ENCODE measurements around the gene IGSF9. TPM values are rescaled to one million over a fixed set of nuclear protein-coding genes. Genes with fewer than 3 reads are reported as not detected.
"Not testable (repeated sequence)": the region's sequence is repeated elsewhere in the genome, so short reads cannot be mapped to it uniquely, and the experiment has no call there.

IGSF9 gene
- total RNA-seq, 1 experiment from 2014 or later, result not detected

- H3K4me3 ChIP-seq, result no peak within 1 kb of the TSS
- DNase-seq, result no peak
- no peaks in the 10 kb centered on the region for H3K27me3 ChIP-seq
- peaks cover 6% of the 10 kb centered on the region for H3K9me3 ChIP-seq
- H3K36me3 ChIP-seq, result no peaks in the 10 kb centered on the region
Observed at GRCh38 chr1:159900086-159900680, 45.2 kb downstream of the IGSF9 start, which contains the start of gene CFAP45. Gene CFAP45, minus strand, starts transcription at chr1:159900165. Its CDS starts 67 bp downstream, at chr1:159900098.

DNA sequence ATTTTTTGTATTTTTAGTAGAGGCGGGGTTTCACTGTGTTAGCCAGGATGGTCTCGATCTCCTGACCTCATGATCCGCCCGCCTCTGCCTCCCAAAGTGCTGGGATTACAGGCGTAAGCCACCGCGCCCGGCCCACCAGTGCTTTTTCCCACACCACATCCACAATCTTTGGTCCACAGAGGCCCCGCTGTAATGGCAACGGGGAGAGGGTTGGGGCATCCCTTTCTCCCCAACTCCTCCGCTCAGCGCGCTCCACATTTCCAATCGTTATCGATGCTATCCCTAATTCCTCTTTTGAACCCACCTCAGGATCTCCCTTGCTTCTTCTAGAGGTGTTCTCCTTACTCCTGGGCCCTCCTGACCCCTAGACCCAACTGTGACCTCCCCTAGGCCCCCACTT lies 45.8 kb downstream of the IGSF9 start:
- H3K27me3 ChIP-seq, DNase-seq, H3K36me3 ChIP-seq, H3K4me3 ChIP-seq, H3K9me3 ChIP-seq: not testable (repeated sequence)

DNA sequence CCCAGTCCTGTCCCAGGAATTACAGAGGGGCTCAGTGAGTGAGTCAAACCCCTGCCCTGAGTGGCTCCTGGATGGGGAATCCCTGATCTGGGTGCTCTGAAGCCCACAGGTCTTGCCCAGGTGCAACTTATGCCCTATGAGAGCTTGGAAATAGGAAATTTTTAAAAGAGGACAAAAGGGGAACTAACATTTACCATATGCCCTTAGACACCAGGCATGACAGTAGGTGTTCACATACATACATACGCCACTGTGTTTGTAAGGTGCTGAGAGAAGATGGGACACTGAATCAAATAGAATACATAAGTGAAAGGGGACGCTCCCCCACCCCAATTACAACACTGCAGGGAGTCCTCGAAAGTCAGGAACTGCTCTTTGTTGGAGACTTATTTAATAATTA lies 46.9 kb downstream of the IGSF9 start:
- Histone ChIP-seq H3K36me3 (no peaks in the 10 kb centered on the region), H3K4me3 (no peak overlapping the region), H3K9me3 (peaks cover under 1% of the 10 kb centered on the region), H3K27me3 (no peaks in the 10 kb centered on the region)
- DNase-seq, result no peak

- H3K36me3 ChIP-seq, result no peaks in the 10 kb centered on the region
- H3K27me3 ChIP-seq, result no peaks in the 10 kb centered on the region
- no peaks in the 10 kb centered on the region for H3K9me3 ChIP-seq
- H3K4me3 ChIP-seq, result no peak overlapping the region
- no peak for DNase-seq
Observed at GRCh38 chr1:159897962-159898361, 47.5 kb downstream of the IGSF9 start.

- DNase-seq, result no peak
- Histone ChIP-seq H3K27me3 (no peaks in the 10 kb centered on the region), H3K9me3 (no peaks in the 10 kb centered on the region), H3K36me3 (no peaks in the 10 kb centered on the region), H3K4me3 (no peak overlapping the region)
Observed at GRCh38 chr1:159896546-159896930, 48.9 kb downstream of the IGSF9 start.

DNA sequence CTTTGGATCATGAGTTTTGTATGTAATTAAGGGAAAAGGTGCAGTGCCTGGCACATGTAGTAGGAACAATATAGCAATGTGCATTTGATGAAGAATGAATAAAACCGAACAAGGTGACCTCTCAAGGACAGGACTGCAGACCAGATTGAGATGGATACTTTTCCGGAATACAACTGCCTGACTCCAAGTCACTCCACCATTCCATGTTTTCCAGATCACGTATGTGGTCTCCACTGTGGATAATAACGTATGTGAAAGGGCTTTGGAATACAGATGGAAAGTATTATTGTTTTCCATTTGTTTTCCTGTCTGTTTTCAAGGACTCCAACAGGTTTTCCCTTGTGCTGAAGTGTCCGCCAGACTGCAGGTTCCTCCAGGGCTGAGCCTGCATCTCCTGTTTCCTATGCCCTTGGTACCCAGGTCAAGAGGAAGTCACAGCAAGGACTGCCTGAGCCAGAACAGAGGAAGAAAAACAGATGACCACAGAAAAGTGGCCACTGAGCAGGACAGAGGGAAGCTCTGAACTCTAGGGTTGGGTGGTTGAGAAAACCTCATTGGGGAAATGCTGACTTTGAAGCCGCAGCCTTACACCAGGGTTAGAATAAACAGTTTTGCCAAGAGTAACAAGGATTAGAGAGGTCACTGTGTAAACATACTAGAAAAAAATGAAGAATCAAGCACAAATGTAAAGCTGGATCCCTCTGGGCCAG lies 49.4 kb downstream of the IGSF9 start:
- Histone ChIP-seq H3K36me3 (no peaks in the 10 kb centered on the region), H3K9me3 (no peaks in the 10 kb centered on the region), H3K27me3 (no peaks in the 10 kb centered on the region), H3K4me3 (no peak overlapping the region)
- no peak for DNase-seq

DNA sequence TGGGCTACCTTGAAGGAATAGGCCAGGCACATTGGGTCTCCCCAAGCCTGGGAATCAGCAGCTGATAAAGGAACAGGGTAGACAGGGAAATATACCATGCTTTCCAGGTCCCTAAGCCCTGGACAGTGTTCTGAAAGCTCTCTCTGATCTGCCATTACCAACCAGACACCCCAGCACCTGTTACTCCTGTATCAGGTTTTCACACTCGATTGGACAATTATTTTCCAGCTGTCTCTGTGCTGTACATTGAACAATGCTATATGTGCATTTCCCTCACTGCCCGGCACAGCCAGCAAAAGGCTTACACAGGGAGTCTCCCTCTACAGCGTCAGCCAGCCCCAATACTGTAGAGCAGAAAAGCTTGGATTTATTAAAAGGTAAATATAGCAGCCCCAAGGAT lies 50.1 kb downstream of the IGSF9 start:
- H3K4me3 ChIP-seq, result no peak overlapping the region
- no peak for DNase-seq
- H3K9me3 ChIP-seq, result no peaks in the 10 kb centered on the region
- H3K36me3 ChIP-seq, result no peaks in the 10 kb centered on the region
- H3K27me3 ChIP-seq, result no peaks in the 10 kb centered on the region

DNA sequence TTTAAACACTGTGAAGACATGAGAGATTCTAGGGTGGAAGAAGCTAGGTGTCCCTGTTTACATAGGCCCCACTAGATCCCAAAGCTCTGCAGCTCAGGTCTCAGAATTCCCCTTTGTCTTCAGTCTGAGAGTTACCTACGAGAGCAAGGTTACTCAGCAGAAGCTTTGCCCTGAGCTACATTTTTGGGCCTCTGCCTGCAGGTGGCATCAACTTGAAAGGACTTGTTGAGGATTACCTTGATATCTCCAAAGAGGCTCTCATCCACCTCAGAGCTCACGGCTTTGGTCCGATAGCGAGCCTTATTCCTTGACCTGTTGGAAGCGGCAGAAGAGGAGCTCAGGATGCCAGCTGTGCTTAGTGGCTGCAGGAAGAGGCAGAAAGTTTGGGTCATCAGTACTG lies 52.5 kb downstream of the IGSF9 start:
- Histone ChIP-seq H3K27me3 (no peaks in the 10 kb centered on the region), H3K36me3 (no peaks in the 10 kb centered on the region), H3K9me3 (no peaks in the 10 kb centered on the region), H3K4me3 (no peak overlapping the region)
- DNase-seq, result no peak

DNA sequence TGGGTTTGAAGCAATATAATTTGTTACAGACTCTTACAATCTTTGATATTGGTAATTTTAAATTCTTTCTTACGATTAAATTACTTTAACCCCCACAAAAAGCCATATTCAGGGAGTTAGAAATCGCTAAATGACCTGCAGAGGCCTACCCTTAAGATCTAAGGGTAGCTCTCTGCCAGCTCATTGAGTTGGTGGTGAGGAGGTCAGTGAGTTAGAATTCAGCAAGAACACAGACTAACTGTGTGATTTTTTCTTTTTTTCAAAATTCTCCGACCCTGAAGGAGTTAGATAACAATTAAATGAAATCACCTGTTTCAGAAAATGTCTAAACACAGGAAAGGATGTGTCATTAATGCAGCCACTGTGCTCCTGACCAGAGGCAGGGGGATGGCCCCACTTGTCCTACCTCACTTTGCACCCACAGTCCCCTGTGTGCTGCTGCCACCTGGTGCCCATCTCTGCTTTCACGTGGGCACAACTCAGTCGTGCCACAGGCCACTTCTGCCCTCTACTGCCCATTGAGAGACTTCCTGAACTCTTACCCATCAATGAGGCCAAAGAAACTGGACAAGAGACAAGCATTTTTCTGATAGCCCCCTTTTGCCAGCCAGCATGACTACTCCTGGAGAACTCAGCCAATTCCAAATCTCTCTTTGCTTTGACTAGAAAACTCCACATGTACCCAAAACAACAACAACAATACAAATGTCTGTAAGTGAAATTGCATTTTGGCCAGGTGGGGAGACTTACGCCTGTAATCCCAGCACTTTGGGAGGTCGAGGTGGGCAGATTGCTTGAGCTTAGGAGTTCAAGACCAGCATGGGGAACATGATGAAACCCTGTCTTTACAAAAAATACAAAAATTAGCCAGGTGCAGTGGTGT lies 53.9 kb downstream of the IGSF9 start:
- DNase-seq, result peak; percentile 87
- Histone ChIP-seq H3K27me3 (no peaks in the 10 kb centered on the region), H3K9me3 (no peaks in the 10 kb centered on the region), H3K4me3 (no peak overlapping the region), H3K36me3 (no peaks in the 10 kb centered on the region)

GRCh38 chr1:159890390-159890789 lies 55.0 kb downstream of the IGSF9 start:
- no peak overlapping the region for H3K4me3 ChIP-seq
- no peak for DNase-seq

GRCh38 chr1:159889821-159890252 lies 55.6 kb downstream of the IGSF9 start:
- DNase-seq, result peak; percentile 88
- Histone ChIP-seq H3K36me3 (no peaks in the 10 kb centered on the region), H3K9me3 (no peaks in the 10 kb centered on the region), H3K4me3 (no peak overlapping the region), H3K27me3 (no peaks in the 10 kb centered on the region)

More at GRCh38 chr1:159890390-159890789, 55.0 kb downstream of the IGSF9 start:
- H3K36me3 ChIP-seq, result no peaks in the 10 kb centered on the region
- no peaks in the 10 kb centered on the region for H3K9me3 ChIP-seq
- no peaks in the 10 kb centered on the region for H3K27me3 ChIP-seq

DNA sequence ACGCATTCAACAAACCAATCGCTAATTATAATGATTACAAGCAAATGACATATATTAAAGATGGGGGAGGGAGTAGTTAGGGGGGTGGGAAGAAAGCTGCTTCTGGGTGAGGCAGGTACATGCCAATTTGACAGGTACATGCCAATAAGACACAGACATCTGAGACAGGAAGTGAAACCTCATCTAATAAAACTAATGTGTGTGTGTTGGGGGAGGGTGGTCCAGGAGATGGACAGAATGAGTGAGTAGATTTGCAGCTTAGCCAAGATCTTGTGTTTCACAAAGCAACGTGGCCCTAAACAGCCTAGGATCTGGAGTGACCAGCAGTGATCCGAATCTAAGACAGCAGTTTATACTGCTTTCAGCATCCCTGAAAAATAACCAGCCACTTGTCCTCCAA lies 56.2 kb downstream of the IGSF9 start:
- Histone ChIP-seq H3K36me3 (no peaks in the 10 kb centered on the region), H3K27me3 (no peaks in the 10 kb centered on the region), H3K4me3 (no peak overlapping the region), H3K9me3 (no peaks in the 10 kb centered on the region)
- DNase-seq, result no peak

GRCh38 chr1:159884296-159884695 lies 61.1 kb downstream of the IGSF9 start:
- H3K36me3 ChIP-seq, result no peaks in the 10 kb centered on the region; the same call in 1 of the 2 replicates
- H3K4me3 ChIP-seq, result no peak overlapping the region
- DNase-seq, result no peak
- no peaks in the 10 kb centered on the region for H3K9me3 ChIP-seq
- no peaks in the 10 kb centered on the region for H3K27me3 ChIP-seq

- no peaks in the 10 kb centered on the region; the same call in 1 of the 2 replicates for H3K36me3 ChIP-seq
- H3K9me3 ChIP-seq, result no peaks in the 10 kb centered on the region
- H3K4me3 ChIP-seq, result no peak overlapping the region
- no peaks in the 10 kb centered on the region for H3K27me3 ChIP-seq
- DNase-seq, result no peak
Observed at GRCh38 chr1:159883134-159883533, 62.3 kb downstream of the IGSF9 start.

GRCh38 chr1:159882527-159882862 lies 62.9 kb downstream of the IGSF9 start:
- DNase-seq, result peak; percentile 17
- no peak overlapping the region for H3K4me3 ChIP-seq
- H3K9me3 ChIP-seq, result no peaks in the 10 kb centered on the region
- no peaks in the 10 kb centered on the region for H3K27me3 ChIP-seq
- no peaks in the 10 kb centered on the region; the same call in 1 of the 2 replicates for H3K36me3 ChIP-seq

- Histone ChIP-seq H3K27me3 (no peaks in the 10 kb centered on the region), H3K9me3 (no peaks in the 10 kb centered on the region), H3K36me3 (no peaks in the 10 kb centered on the region; the same call in 1 of the 2 replicates), H3K4me3 (no peak overlapping the region)
- peak; percentile 98 for DNase-seq
Observed at GRCh38 chr1:159881622-159882526, 63.5 kb downstream of the IGSF9 start.
